Neural cell (in vitro differentiated cells): Measurements from ENCODE around the gene GRK3. TPM values are rescaled to one million over a fixed set of nuclear protein-coding genes. Genes with fewer than 3 reads are reported as not detected.

Experiments
- H2AFZ ChIP-seq: fragments of 200-600, 300-800 bp; sonication (generic), shearing (Covaris generic); 2 replicates; pipeline ENCODE4 v1.6.0; 2014; ENCODE audit warnings: low read depth, mild to moderate bottlenecking, antibody characterized with exemption, low read length, moderate library complexity
- H3F3A ChIP-seq: fragments of 200-600 bp; shearing (Covaris generic); 2 replicates; pipeline ENCODE4 v1.6.1; 2016; ENCODE audit warnings: mild to moderate bottlenecking, moderate library complexity, mixed read lengths, antibody characterized with exemption, low read length; ENCODE audit not compliant: insufficient read depth, poor library complexity, severe bottlenecking
- H3K27ac ChIP-seq: fragments of 200-600, 300-800 bp; sonication (generic), shearing (Covaris generic); 2 replicates; pipeline ENCODE4 v1.5.1; 2014; ENCODE audit warnings: mild to moderate bottlenecking, low read length, moderate library complexity
- H3K27me3 ChIP-seq: fragments of 300-800, 200-600 bp; sonication (generic), shearing (Covaris generic); 2 replicates; pipeline ENCODE4 v1.6.0; 2014; ENCODE audit warnings: mild to moderate bottlenecking, low read depth, low read length, moderate library complexity; ENCODE audit not compliant: insufficient read depth
- H3K36me3 ChIP-seq: fragments of 300-800, 200-600 bp; sonication (generic), shearing (Covaris generic); 2 replicates; pipeline ENCODE4 v1.5.1; 2014; ENCODE audit warnings: mild to moderate bottlenecking, antibody characterized with exemption, low read length, moderate library complexity; ENCODE audit not compliant: insufficient read depth
- H3K4me2 ChIP-seq: fragments of 300-800, 200-600 bp; sonication (generic), shearing (Covaris generic); 2 replicates; pipeline ENCODE4 v1.6.0; 2014; ENCODE audit warnings: mild to moderate bottlenecking, low read length
- H3K4me3 ChIP-seq: fragments of 300-800, 200-600 bp; sonication (generic), shearing (Covaris generic); 2 replicates; pipeline ENCODE4 v1.5.1; 2014; ENCODE audit warnings: mild to moderate bottlenecking, low read length, moderate library complexity
- H3K79me2 ChIP-seq: fragments of 200-600 bp; shearing (Covaris generic); replicated peaks from 2 replicates; pipeline ENCODE4 v1.6.0; 2014; ENCODE audit warnings: mild to moderate bottlenecking, low read length, moderate library complexity; ENCODE audit not compliant: insufficient read depth
- H3K9ac ChIP-seq: fragments of 300-800, 200-600 bp; sonication (generic), shearing (Covaris generic); 2 replicates; pipeline ENCODE4 v1.6.1; 2016; ENCODE audit warnings: mild to moderate bottlenecking, low read length, mixed read lengths
- H3K9me2 ChIP-seq: fragments of 200-600 bp; shearing (Covaris generic); 2 replicates; pipeline ENCODE4 v1.6.1; 2016; ENCODE audit warnings: mild to moderate bottlenecking, low read length, mixed read lengths; ENCODE audit not compliant: insufficient read depth
- H3K9me3 ChIP-seq: fragments of 200-600, 300-800 bp; sonication (generic), shearing (Covaris generic); 2 replicates; pipeline ENCODE4 v1.6.1; 2016; ENCODE audit warnings: mild to moderate bottlenecking, mixed run types, low read length, moderate library complexity, mixed read lengths
- H4K20me1 ChIP-seq: fragments of 200-600 bp; shearing (Covaris generic); 2 replicates; pipeline ENCODE4 v1.6.1; 2016; ENCODE audit warnings: mild to moderate bottlenecking, mixed run types; ENCODE audit not compliant: insufficient read depth
- EP300 ChIP-seq: fragments of 450-650 bp; conservative IDR thresholded peaks from 2 replicates; pipeline ENCODE4 v1.6.1; 2014; ENCODE audit warnings: antibody characterized with exemption, mild to moderate bottlenecking, moderate library complexity; ENCODE audit not compliant: poor library complexity, severe bottlenecking
- EZH2 ChIP-seq: fragments of 200-600, 300-800 bp; shearing (Covaris generic), sonication (generic); IDR thresholded peaks from 2 replicates; pipeline ENCODE4 v1.6.1; 2014; ENCODE audit warnings: antibody characterized with exemption, low read length, borderline replicate concordance, mild to moderate bottlenecking; ENCODE audit not compliant: insufficient read depth, poor library complexity, severe bottlenecking
- MXI1 ChIP-seq: fragments of 450-650 bp; conservative IDR thresholded peaks from 2 replicates; pipeline ENCODE4 v1.6.1; 2014; ENCODE audit warnings: antibody characterized with exemption, mild to moderate bottlenecking; ENCODE audit not compliant: poor library complexity, severe bottlenecking
- POLR2AphosphoS5 ChIP-seq: IDR thresholded peaks from 2 replicates; pipeline ENCODE4 v1.6.1; 2012
- RAD21 ChIP-seq: fragments of 450-650 bp; conservative IDR thresholded peaks from 2 replicates; pipeline ENCODE4 v1.6.1; 2014; ENCODE audit warnings: antibody characterized with exemption, mild to moderate bottlenecking, moderate library complexity
- REST ChIP-seq: IDR thresholded peaks from 2 replicates; pipeline ENCODE4 v1.6.1; 2012; ENCODE audit warnings: borderline replicate concordance
- SMC3 ChIP-seq: fragments of 450-650 bp; conservative IDR thresholded peaks from 2 replicates; pipeline ENCODE4 v1.6.1; 2014; ENCODE audit warnings: antibody characterized with exemption, mild to moderate bottlenecking, moderate library complexity; ENCODE audit not compliant: poor library complexity
- TAF1 ChIP-seq: IDR thresholded peaks from 2 replicates; pipeline ENCODE4 v1.6.1; 2012; ENCODE audit warnings: low read depth
- polyA plus RNA-seq: library from polyadenylated mRNA; depleted of rRNA; stranded (reverse); fragments of >200 nt; gene quantifications from 2 replicates; pipeline ENCODE4 v1.2.3, GENCODE V29; 2014
- TF ChIP-seq, protein P1 (sequence below): fragments of 450-650 bp; IDR thresholded peaks from 2 replicates; pipeline ENCODE4 v1.5.1; 2014; ENCODE audit warnings: antibody characterized with exemption, mild to moderate bottlenecking, moderate library complexity; ENCODE audit not compliant: poor library complexity, severe bottlenecking

GRK3 gene
- polyA plus RNA-seq, 1 donor from 2014 or later = 9.8 TPM

GRCh38 chr22:25540908-25541660, 23.4 kb upstream of the GRK3 start:
- no peaks in the 10 kb centered on the region for H4K20me1 ChIP-seq
- no peak for TF ChIP-seq EP300
- TF ChIP-seq REST = no peak
- TF ChIP-seq, protein P1, sequence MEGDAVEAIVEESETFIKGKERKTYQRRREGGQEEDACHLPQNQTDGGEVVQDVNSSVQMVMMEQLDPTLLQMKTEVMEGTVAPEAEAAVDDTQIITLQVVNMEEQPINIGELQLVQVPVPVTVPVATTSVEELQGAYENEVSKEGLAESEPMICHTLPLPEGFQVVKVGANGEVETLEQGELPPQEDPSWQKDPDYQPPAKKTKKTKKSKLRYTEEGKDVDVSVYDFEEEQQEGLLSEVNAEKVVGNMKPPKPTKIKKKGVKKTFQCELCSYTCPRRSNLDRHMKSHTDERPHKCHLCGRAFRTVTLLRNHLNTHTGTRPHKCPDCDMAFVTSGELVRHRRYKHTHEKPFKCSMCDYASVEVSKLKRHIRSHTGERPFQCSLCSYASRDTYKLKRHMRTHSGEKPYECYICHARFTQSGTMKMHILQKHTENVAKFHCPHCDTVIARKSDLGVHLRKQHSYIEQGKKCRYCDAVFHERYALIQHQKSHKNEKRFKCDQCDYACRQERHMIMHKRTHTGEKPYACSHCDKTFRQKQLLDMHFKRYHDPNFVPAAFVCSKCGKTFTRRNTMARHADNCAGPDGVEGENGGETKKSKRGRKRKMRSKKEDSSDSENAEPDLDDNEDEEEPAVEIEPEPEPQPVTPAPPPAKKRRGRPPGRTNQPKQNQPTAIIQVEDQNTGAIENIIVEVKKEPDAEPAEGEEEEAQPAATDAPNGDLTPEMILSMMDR = no peak
- no peak for TF ChIP-seq TAF1
- no peak for TF ChIP-seq EZH2
- TF ChIP-seq RAD21 = no peak
- TF ChIP-seq POLR2AphosphoS5 = no peak

GRCh38 chr22:25542191-25542590, 22.3 kb upstream of the GRK3 start:
- H3K9ac ChIP-seq = no peak overlapping the region
- no peak overlapping the region for H3K4me3 ChIP-seq
- no peaks in the 10 kb centered on the region for H3K36me3 ChIP-seq
- H2AFZ ChIP-seq = no peak overlapping the region
- no peaks in the 10 kb centered on the region for H3K27me3 ChIP-seq
- H3K79me2 ChIP-seq = no peaks in the 10 kb centered on the region
- no peak overlapping the region for H3K27ac ChIP-seq
- no peak overlapping the region for H3K4me2 ChIP-seq
- no peaks in the 10 kb centered on the region for H3K9me3 ChIP-seq
- H3F3A ChIP-seq = no peaks in the 10 kb centered on the region
- no peaks in the 10 kb centered on the region for H3K9me2 ChIP-seq
- no peaks in the 10 kb centered on the region for H4K20me1 ChIP-seq
- TF ChIP-seq RAD21 (no peak), TAF1 (no peak), SMC3 (no peak), MXI1 (no peak), REST (no peak)
- TF ChIP-seq, protein P1 = no peak

More at GRCh38 chr22:25540908-25541660, 23.4 kb upstream of the GRK3 start:
- Histone ChIP-seq H3K79me2 (no peaks in the 10 kb centered on the region), H3F3A (no peaks in the 10 kb centered on the region), H3K9ac (no peak overlapping the region), H3K4me2 (no peak overlapping the region), H3K9me3 (no peaks in the 10 kb centered on the region), H3K27ac (no peak overlapping the region), H3K36me3 (no peaks in the 10 kb centered on the region), H3K4me3 (no peak overlapping the region), H2AFZ (no peak overlapping the region), H3K27me3 (no peaks in the 10 kb centered on the region), H3K9me2 (no peaks in the 10 kb centered on the region)
